Tibial artery (tissue), 4 donors: ENCODE results near the gene RHAG.

ENCODE experiments used
- DNase-seq, 2 donors: peaks; one replicate each; pipeline ENCODE4 v3.0.0-alpha.2; 2019
- H3K27ac ChIP-seq, 2 donors: fragments of 200-600 bp; sonication (generic) in 1 of 2; 1 replicate in 1 of 2; 2 replicates in 1 of 2; pipeline ENCODE4 v1.5.1; 2018 to 2019; ENCODE audit warnings: mild to moderate bottlenecking in 1 of 2
- H3K27me3 ChIP-seq, 2 donors: fragments of 200-600 bp; sonication (generic) in 1 of 2; one replicate each; pipeline versions ENCODE4 v1.5.1 to v1.6.0; 2016 to 2019
- H3K36me3 ChIP-seq, 3 donors: fragments of 200-600 bp; sonication (generic) in 2 of 3; one replicate each; pipeline ENCODE4 v1.5.1; 2016 to 2019; ENCODE audit warnings: mild to moderate bottlenecking in 2 of 3
- H3K4me1 ChIP-seq, 4 donors: fragments of 200-600 bp; sonication (generic) in 2 of 4; 1 replicate in 3 of 4; 2 replicates in 1 of 4; pipeline ENCODE4 v1.5.1; 2016 to 2019
- H3K4me3 ChIP-seq, 2 donors: fragments of 200-600 bp; sonication (generic) in 1 of 2; 1 replicate in 1 of 2; 2 replicates in 1 of 2; pipeline ENCODE4 v1.5.1; 2018 to 2019; ENCODE audit warnings: mild to moderate bottlenecking in 2 of 2
- H3K9me3 ChIP-seq, 3 donors: fragments of 200-600 bp; sonication (generic) in 1 of 3; one replicate each; pipeline ENCODE4 v1.5.1; 2016 to 2019
- CTCF ChIP-seq, 2 experiments: fragments of 200-600 bp in 1 of 2; fragments of 450-650 bp in 1 of 2; IDR thresholded peaks; one replicate each; pipeline ENCODE4 v1.5.1; 2017 to 2019; ENCODE audit warnings: antibody characterized with exemption in 2 of 2, mild to moderate bottlenecking in 1 of 2, moderate library complexity in 1 of 2
- intact Hi-C: fragments of 100-400 bp; cut with DNase I; formaldehyde crosslinking; loops from one replicate; pipeline ENCODE4 v1.15.0; 2023; ENCODE audit warnings: low total_unique reads

RHAG gene

DNA sequence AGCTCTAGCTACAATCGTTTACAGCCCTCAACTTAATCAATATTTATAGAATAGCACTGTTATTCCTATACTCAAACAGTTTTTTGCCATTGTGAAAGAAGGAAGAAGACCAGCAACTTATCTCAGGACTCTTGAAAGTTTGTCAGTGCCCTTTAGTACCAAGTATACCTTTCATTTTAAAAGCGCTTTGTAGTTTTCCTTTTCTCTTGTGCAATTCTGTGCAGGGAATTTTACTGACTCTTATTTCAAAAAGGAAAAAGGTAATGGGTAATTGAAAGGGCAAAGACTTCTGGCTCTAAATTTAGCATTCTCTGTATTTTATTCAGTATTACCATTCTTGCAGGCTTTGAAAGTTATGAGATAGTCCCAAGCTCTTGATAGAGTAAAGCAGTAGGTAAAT, 16.8 kb upstream of the RHAG start:
- TF ChIP-seq CTCF (IDR thresholded peaks at IDR 0.05): no peak
- Histone ChIP-seq H3K36me3 (no peaks in the 10 kb centered on the region), H3K4me3 (no peak overlapping the region), H3K9me3 (no peaks in the 10 kb centered on the region), H3K27ac (no peak overlapping the region), H3K4me1 (no peaks in the 10 kb centered on the region), H3K27me3 (no peaks in the 10 kb centered on the region)
- no peak for DNase-seq
- intact Hi-C loops: no loop called here

- Histone ChIP-seq H3K27me3 (no peaks in the 10 kb centered on the region), H3K36me3 (no peaks in the 10 kb centered on the region), H3K27ac (no peak overlapping the region), H3K4me1 (no peaks in the 10 kb centered on the region), H3K9me3 (no peaks in the 10 kb centered on the region), H3K4me3 (no peak overlapping the region)
- no peak for DNase-seq
- TF ChIP-seq CTCF (IDR thresholded peaks at IDR 0.05): no peak
- intact Hi-C loops: no loop called here
Measured at GRCh38 chr6:49651239-49651638, 14.6 kb upstream of the RHAG start.

GRCh38 chr6:49649988-49650387, 13.3 kb upstream of the RHAG start:
- Histone ChIP-seq H3K9me3 (no peaks in the 10 kb centered on the region), H3K4me1 (no peaks in the 10 kb centered on the region), H3K27me3 (no peaks in the 10 kb centered on the region), H3K27ac (no peak overlapping the region), H3K36me3 (no peaks in the 10 kb centered on the region), H3K4me3 (no peak overlapping the region)
- DNase-seq: no peak
- intact Hi-C loops: no loop called here
- TF ChIP-seq CTCF (IDR thresholded peaks at IDR 0.05): no peak

DNA sequence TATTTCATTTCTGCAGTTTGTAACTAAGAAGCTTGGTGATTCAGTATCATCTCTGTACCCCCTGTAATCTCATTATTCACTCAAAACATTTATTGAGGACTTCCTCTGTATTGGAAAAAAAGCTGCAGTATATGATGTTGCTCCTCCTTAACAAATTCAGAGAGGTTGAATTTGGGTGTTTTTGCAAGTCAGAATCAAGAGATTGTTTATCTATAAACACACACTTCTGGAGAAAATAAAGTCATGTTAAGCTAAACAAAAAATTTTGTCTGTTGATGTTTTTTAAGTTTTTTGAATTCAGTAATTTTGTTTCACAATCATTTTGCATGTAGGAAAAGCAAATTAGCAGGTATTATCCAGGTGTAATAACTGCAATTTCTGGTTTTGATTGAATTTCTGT, 11.4 kb upstream of the RHAG start:
- Histone ChIP-seq H3K27me3 (no peaks in the 10 kb centered on the region), H3K4me3 (no peak overlapping the region), H3K4me1 (no peaks in the 10 kb centered on the region), H3K9me3 (no peaks in the 10 kb centered on the region), H3K27ac (no peak overlapping the region), H3K36me3 (no peaks in the 10 kb centered on the region)
- DNase-seq: no peak
- TF ChIP-seq CTCF (IDR thresholded peaks at IDR 0.05): no peak
- intact Hi-C loops: no loop called here

DNA sequence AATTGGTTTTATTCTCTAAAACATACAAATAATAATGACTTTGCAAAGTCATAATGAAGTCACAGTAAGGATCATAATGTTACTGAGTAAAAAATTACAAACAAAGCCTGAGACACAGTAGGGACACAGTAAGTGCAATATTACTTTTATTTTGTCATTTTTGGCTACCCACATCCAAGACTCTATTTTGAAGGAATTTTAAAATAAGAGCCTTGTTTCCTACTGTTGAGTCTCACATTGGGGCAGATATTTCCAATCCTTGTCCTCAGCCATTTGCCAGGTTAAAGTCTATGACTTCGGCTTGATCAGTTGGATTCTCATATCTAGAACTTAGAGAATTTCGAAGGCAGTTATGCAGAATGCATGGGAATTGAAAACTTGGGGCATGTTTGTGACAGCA, 10.8 kb upstream of the RHAG start:
- no peak for DNase-seq
- H3K4me1 ChIP-seq: no peaks in the 10 kb centered on the region
- H3K9me3 ChIP-seq: no peaks in the 10 kb centered on the region
- H3K27ac ChIP-seq: no peak overlapping the region
- TF ChIP-seq CTCF (IDR thresholded peaks at IDR 0.05): no peak
- no peak overlapping the region for H3K4me3 ChIP-seq
- intact Hi-C loops: no loop called here
- H3K36me3 ChIP-seq: no peaks in the 10 kb centered on the region
- H3K27me3 ChIP-seq: no peaks in the 10 kb centered on the region

DNA sequence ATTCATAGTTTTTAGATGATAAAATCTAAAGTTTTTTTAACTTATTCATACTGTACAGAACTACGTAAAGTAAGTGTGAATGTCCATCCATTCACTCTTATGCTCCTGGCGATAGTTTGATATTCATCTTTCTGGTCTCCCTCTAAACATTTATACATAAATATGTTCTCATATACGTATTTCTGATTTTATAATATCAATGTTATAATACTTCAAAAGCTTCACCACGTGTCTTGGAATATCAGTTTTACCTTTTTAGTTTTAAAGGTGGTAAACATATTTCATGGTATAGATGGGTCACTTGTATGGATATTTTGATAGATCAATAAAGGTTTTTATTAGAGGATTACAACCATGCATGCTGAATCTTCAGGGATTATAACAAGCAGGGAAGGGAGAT, 10.3 kb upstream of the RHAG start:
- Histone ChIP-seq H3K36me3 (no peaks in the 10 kb centered on the region), H3K4me1 (no peaks in the 10 kb centered on the region), H3K27me3 (no peaks in the 10 kb centered on the region), H3K9me3 (no peaks in the 10 kb centered on the region), H3K27ac (no peak overlapping the region), H3K4me3 (no peak overlapping the region)
- no peak for DNase-seq
- TF ChIP-seq CTCF (IDR thresholded peaks at IDR 0.05): no peak
- intact Hi-C loops: no loop called here
